Right lobe of liver (tissue), 4 donors: Measurements from ENCODE around the gene SMIM38.

Experiments used
- POLR2A ChIP-seq: fragments of 450-650 bp; IDR thresholded peaks from one replicate; pipeline ENCODE4 v1.6.1; 2017; ENCODE audit warnings: antibody characterized with exemption, mild to moderate bottlenecking
- TF ChIP-seq, protein P1 (sequence below), 4 donors: fragments of 200-600 bp in 3 of 4; fragments of 450-650 bp in 1 of 4; IDR thresholded peaks; one replicate each; pipeline versions ENCODE4 v1.5.1 to v1.8.0; 2016 to 2022; ENCODE audit warnings: antibody characterized with exemption in 4 of 4, mild to moderate bottlenecking in 2 of 4
- donor health status: DM: no; HTN: no; CAD: no.
- donor health status: DM: no; HTN: no; CAD: no.
- donor health status: DM: no; HTN: yes; CAD: no.

DNA sequence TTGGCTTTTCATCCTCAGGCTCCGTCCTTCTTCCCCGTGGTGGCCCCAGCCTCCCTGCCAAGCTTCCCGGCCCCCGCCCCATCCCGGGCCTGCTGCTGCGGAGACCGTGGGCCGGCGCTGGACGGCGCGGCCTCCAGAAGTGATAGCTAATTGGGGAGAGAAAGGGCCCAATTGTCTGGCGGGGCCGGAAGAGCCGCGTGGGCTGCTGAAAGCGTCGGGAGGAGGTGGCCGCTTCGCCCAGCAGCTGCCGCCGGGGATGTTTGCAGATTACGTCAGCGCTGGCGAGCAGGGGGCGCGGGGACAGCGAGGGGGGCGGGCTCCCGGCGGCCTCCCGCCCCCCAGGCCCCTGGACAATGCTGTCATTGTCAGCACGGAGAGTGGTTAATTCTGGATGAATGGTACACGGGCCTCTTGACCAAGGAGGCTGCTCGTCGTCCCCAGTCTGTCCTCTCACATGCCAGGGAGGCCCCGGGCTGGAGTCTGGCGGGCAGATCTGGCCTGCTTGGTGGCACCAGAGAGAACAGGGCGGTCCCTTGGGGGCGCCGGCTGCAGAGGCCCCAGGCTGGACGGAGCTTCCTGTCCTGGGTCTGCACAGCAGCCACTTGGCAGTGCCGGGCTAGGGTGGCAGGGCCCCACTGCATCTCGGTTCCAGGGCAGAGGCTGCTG lies 1.6 kb downstream of the SMIM38 start:
- no peak for TF ChIP-seq POLR2A
- TF ChIP-seq, protein P1, sequence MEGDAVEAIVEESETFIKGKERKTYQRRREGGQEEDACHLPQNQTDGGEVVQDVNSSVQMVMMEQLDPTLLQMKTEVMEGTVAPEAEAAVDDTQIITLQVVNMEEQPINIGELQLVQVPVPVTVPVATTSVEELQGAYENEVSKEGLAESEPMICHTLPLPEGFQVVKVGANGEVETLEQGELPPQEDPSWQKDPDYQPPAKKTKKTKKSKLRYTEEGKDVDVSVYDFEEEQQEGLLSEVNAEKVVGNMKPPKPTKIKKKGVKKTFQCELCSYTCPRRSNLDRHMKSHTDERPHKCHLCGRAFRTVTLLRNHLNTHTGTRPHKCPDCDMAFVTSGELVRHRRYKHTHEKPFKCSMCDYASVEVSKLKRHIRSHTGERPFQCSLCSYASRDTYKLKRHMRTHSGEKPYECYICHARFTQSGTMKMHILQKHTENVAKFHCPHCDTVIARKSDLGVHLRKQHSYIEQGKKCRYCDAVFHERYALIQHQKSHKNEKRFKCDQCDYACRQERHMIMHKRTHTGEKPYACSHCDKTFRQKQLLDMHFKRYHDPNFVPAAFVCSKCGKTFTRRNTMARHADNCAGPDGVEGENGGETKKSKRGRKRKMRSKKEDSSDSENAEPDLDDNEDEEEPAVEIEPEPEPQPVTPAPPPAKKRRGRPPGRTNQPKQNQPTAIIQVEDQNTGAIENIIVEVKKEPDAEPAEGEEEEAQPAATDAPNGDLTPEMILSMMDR (IDR thresholded peaks at IDR 0.05): no peak
